B cell (primary cell): ENCODE data around the gene GALNT18. TPM values are rescaled to one million over a fixed set of nuclear protein-coding genes. Genes with fewer than 3 reads are reported as not detected.

Source experiments
- ATAC-seq: fragments of 200-7000 bp; cut with Tn5 transposase; one replicate; pipeline ENCODE4 v1.10.0; 2021; ENCODE audit warnings: low read depth, mild to moderate bottlenecking, moderate number of reproducible peaks, moderate library complexity
- CTCF ChIA-PET: fragments of 350-600 bp; sonication (Branson Sonifier 250); formaldehyde crosslinking; loops from one replicate; lab custom pipeline; 2021; ENCODE audit warnings: antibody characterized with exemption, inconsistent platforms; lab: Charles Lee
- POLR2A ChIA-PET: fragments of 350-600 bp; sonication (Branson Sonifier 250); formaldehyde crosslinking; loops from one replicate; lab custom pipeline; 2021; ENCODE audit warnings: antibody characterized with exemption; lab: Charles Lee
- DNase-seq: peaks from one replicate; pipeline ENCODE4 v3.0.0; 2013
- H2AFZ ChIP-seq: 2 replicates; pipeline ENCODE4 v1.6.1; 2012; ENCODE audit warnings: mild to moderate bottlenecking, low read depth, low read length; ENCODE audit not compliant: insufficient read depth, poor library complexity, severe bottlenecking
- H3K27ac ChIP-seq, 2 donors: 1 replicate in 1 of 2; 2 replicates in 1 of 2; pipeline ENCODE4 v1.5.1; 2012 to 2013; ENCODE audit warnings: low read length in 2 of 2, mild to moderate bottlenecking in 2 of 2, moderate library complexity in 1 of 2
- H3K27me3 ChIP-seq, 4 experiments: fragments of 200-600 bp in 1 of 4; sonication (generic) in 1 of 4; replicated peaks in 1 of 4; 1 replicate in 2 of 4; 2 replicates in 2 of 4; pipeline versions ENCODE4 v1.6.1 to v1.7.0; 2013 to 2016; ENCODE audit warnings: low read length in 3 of 4, mild to moderate bottlenecking in 2 of 4, mixed read lengths in 1 of 4, moderate library complexity in 1 of 4; ENCODE audit not compliant: insufficient read depth in 4 of 4, control insufficient read depth in 3 of 4; ENCODE audit errors: control extremely low read depth in 1 of 4
- H3K36me3 ChIP-seq, 2 experiments: replicated peaks in 1 of 2; 1 replicate in 1 of 2; 2 replicates in 1 of 2; pipeline versions ENCODE4 v1.6.1 to v1.7.1; 2013; ENCODE audit warnings: low read length in 1 of 2; ENCODE audit not compliant: insufficient read depth in 2 of 2, control insufficient read depth in 1 of 2; ENCODE audit errors: control extremely low read depth in 1 of 2, extremely low read depth in 1 of 2
- H3K4me1 ChIP-seq, 2 donors: fragments of 200-600 bp in 1 of 2; sonication (generic) in 1 of 2; 1 replicate in 1 of 2; 2 replicates in 1 of 2; pipeline versions ENCODE4 v1.5.1 to v1.6.1; 2013 to 2017; ENCODE audit warnings: low read length in 2 of 2; ENCODE audit not compliant: control insufficient read depth in 2 of 2, insufficient read depth in 2 of 2
- H3K4me2 ChIP-seq: replicated peaks from 2 replicates; pipeline ENCODE3; 2012; ENCODE audit warnings: mild to moderate bottlenecking, low read depth, low read length; ENCODE audit not compliant: poor library complexity, severe bottlenecking
- H3K4me3 ChIP-seq, 5 experiments: fragments of 200-600 bp in 1 of 5; sonication (generic) in 1 of 5; 1 replicate in 3 of 5; 2 replicates in 2 of 5; pipeline versions ENCODE4 v1.5.1 to v1.7.0; 2011 to 2016; ENCODE audit warnings: low read length in 4 of 5, mild to moderate bottlenecking in 4 of 5, low read depth in 2 of 5, control low read depth in 1 of 5, moderate library complexity in 1 of 5; ENCODE audit not compliant: insufficient read depth in 1 of 5; ENCODE audit errors: control extremely low read depth in 1 of 5, extremely low read depth in 1 of 5
- H3K79me2 ChIP-seq: fragments of 200-600 bp; sonication (generic); one replicate; pipeline ENCODE4 v1.6.0; 2016; ENCODE audit warnings: low read length; ENCODE audit not compliant: control insufficient read depth, insufficient read depth
- H3K9ac ChIP-seq: fragments of 200-600 bp; sonication (generic); 2 replicates; pipeline ENCODE4 v1.6.1; 2017; ENCODE audit warnings: mild to moderate bottlenecking, low read length, moderate library complexity
- H3K9me3 ChIP-seq, 3 donors: one replicate each; pipeline versions ENCODE4 v1.6.1 to v1.7.1; 2013; ENCODE audit warnings: low read length in 2 of 3; ENCODE audit not compliant: control insufficient read depth in 2 of 3, insufficient read depth in 1 of 3; ENCODE audit errors: control extremely low read depth in 1 of 3
- H4K20me1 ChIP-seq: 2 replicates; pipeline ENCODE4 v1.6.0; 2012; ENCODE audit warnings: mild to moderate bottlenecking, low read length; ENCODE audit not compliant: insufficient read depth, control insufficient read depth, poor library complexity, severe bottlenecking
- H3K27ac Mint-ChIP-seq: one replicate; pipeline ENCODE4 v1.8.0; 2021; ENCODE audit warnings: mixed read lengths
- H3K27me3 Mint-ChIP-seq: one replicate; pipeline ENCODE4 v1.8.0; 2021; ENCODE audit warnings: mixed read lengths
- H3K4me1 Mint-ChIP-seq: one replicate; pipeline ENCODE4 v1.8.0; 2021; ENCODE audit warnings: mixed read lengths
- H3K4me3 Mint-ChIP-seq: one replicate; pipeline ENCODE4 v1.8.0; 2021; ENCODE audit warnings: mixed read lengths
- H3K9me3 Mint-ChIP-seq: one replicate; pipeline ENCODE4 v1.8.0; 2022; ENCODE audit warnings: mixed read lengths; ENCODE audit not compliant: insufficient read depth
- CTCF ChIP-seq: fragments of 200-600 bp; IDR thresholded peaks from one replicate; pipeline ENCODE4 v1.8.0; 2022; ENCODE audit warnings: antibody characterized with exemption, mild to moderate bottlenecking
- EZH2 ChIP-seq: IDR thresholded peaks from 2 replicates; pipeline ENCODE4 v1.6.1; 2012; ENCODE audit warnings: borderline replicate concordance, low read depth, mild to moderate bottlenecking, moderate library complexity, low read length; ENCODE audit not compliant: insufficient read depth, poor library complexity, severe bottlenecking
- WGBS: methylation state at CpG from one replicate; pipeline ENCODE4 v1.1.5; 2013; ENCODE audit warnings: missing lambda C conversion rate; ENCODE audit not compliant: insufficient coverage; 5-methylcytosine and 5-hydroxymethylcytosine counted together
- intact Hi-C: fragments of 100-400 bp; cut with micrococcal nuclease; formaldehyde crosslinking; loops from one replicate; pipeline ENCODE4 v1.10.0; 2022
- polyA plus RNA-seq: library from polyadenylated mRNA; depleted of rRNA; stranded (reverse); fragments of >200 nt; gene quantifications from 2 replicates; pipeline ENCODE4 v1.2.3, GENCODE V29; 2012
- total RNA-seq, 2 donors: library from RNA; stranded (reverse); fragments of 120-200 nt in 1 of 2; gene quantifications; 1 replicate in 1 of 2; 2 replicates in 1 of 2; pipeline versions ENCODE4 v1.2.3 to v1.2.4, GENCODE V29; 2013 to 2022

Gene GALNT18
- total and polyA plus RNA-seq, 2 donors (not counting 1 experiment from before 2014, with no cell fraction given), result not detected

- no peak for ATAC-seq
- no peaks in the 10 kb centered on the region for H3K4me1 ChIP-seq
- no peak overlapping the region for H3K4me3 ChIP-seq
- no peaks in the 10 kb centered on the region for H3K36me3 ChIP-seq
- no peak overlapping the region for H3K4me2 ChIP-seq
- H3K27ac ChIP-seq, result no peak overlapping the region
- H3K9me3 Mint-ChIP-seq, result no peaks in the 10 kb centered on the region
- H3K9me3 ChIP-seq, result no peaks in the 10 kb centered on the region
- H3K4me1 Mint-ChIP-seq, result no peaks in the 10 kb centered on the region
- no peak for TF ChIP-seq CTCF
- no peak for TF ChIP-seq EZH2
- intact Hi-C loops, result no loop called here
- POLR2A ChIA-PET, result no interaction called here
- H3K79me2 ChIP-seq, result no peaks in the 10 kb centered on the region
- CTCF ChIA-PET, result no interaction called here
- H3K27ac Mint-ChIP-seq, result no peak overlapping the region
- no peaks in the 10 kb centered on the region for H4K20me1 ChIP-seq
- WGBS, result 80% methylated on average over 5 of the region's 6 CpGs
- no peak overlapping the region for H2AFZ ChIP-seq
- no peak for DNase-seq
- H3K27me3 Mint-ChIP-seq, result no peaks in the 10 kb centered on the region
- no peak overlapping the region for H3K9ac ChIP-seq
- H3K27me3 ChIP-seq, result peaks cover 0 to 3% (median 0%) of the 10 kb centered on the region in 4 experiments
- H3K4me3 Mint-ChIP-seq, result no peak overlapping the region
Measured at GRCh38 chr11:11440144-11440543, 181.7 kb downstream of the GALNT18 start.

- H3K4me3 ChIP-seq, result no peak overlapping the region
- H3K27me3 ChIP-seq, result peaks cover 0 to 3% (median 0%) of the 10 kb centered on the region in 4 experiments
- intact Hi-C loops, result no loop called here
- no peak overlapping the region for H3K27ac Mint-ChIP-seq
- no peaks in the 10 kb centered on the region for H3K4me1 Mint-ChIP-seq
- H3K79me2 ChIP-seq, result no peaks in the 10 kb centered on the region
- CTCF ChIA-PET, result no interaction called here
- H3K9me3 ChIP-seq, result no peaks in the 10 kb centered on the region
- ATAC-seq (no peak), DNase-seq (no peak)
- H3K4me3 Mint-ChIP-seq, result no peak overlapping the region
- TF ChIP-seq CTCF, result no peak
- TF ChIP-seq EZH2, result no peak
- no peaks in the 10 kb centered on the region for H3K4me1 ChIP-seq
- POLR2A ChIA-PET, result no interaction called here
- no peaks in the 10 kb centered on the region for H3K9me3 Mint-ChIP-seq
- no CpG with 5 or more reads among the region's 2 CpGs for WGBS
- no peak overlapping the region for H3K4me2 ChIP-seq
- H2AFZ ChIP-seq, result no peak overlapping the region
- no peak overlapping the region for H3K27ac ChIP-seq
- no peaks in the 10 kb centered on the region for H3K27me3 Mint-ChIP-seq
- H4K20me1 ChIP-seq, result no peaks in the 10 kb centered on the region
- no peaks in the 10 kb centered on the region for H3K36me3 ChIP-seq
- H3K9ac ChIP-seq, result no peak overlapping the region
Measured at GRCh38 chr11:11439591-11439990, 182.2 kb downstream of the GALNT18 start.
